HepG2 (cell line): ENCODE measurements around the gene RSAD1. TPM values are rescaled to one million over a fixed set of nuclear protein-coding genes. Genes with fewer than 3 reads are reported as not detected.

Experiments used
- ATAC-seq: fragments of 200-7000 bp; cut with Tn5 transposase; 3 replicates; pipeline ENCODE4 v1.9.1; 2020; ENCODE audit warnings: mild to moderate bottlenecking, moderate library complexity
- BruUV-seq: library from RNA; stranded (reverse); fragments of 400-500 nt; replicated peaks from 2 replicates; lab custom pipeline; 2021; lab: Mats Ljungman, UMichigan
- CTCF ChIA-PET: fragments of 300-600 bp; formaldehyde crosslinking; extraction: SDS; loops from one replicate; lab custom pipeline; 2021; ENCODE audit warnings: low total read pairs, inconsistent platforms, low intra/inter-chr PET ratio; lab: Yijun Ruan, JAX
- POLR2A ChIA-PET: fragments of 350-600 bp; sonication (Branson Sonifier 250); formaldehyde crosslinking; loops from one replicate; lab custom pipeline; 2020; ENCODE audit warnings: antibody characterized with exemption, inconsistent platforms; lab: Yijun Ruan, JAX
- DNase-seq: peaks from one replicate; pipeline ENCODE4 v3.0.0-alpha.2; 2015; ENCODE audit warnings: low spot score
- FAIRE-seq: peaks from 3 replicates; lab custom pipeline; 2011; peaks lifted over from hg19 to GRCh38; lab: Jason Lieb, UNC
- H2AFZ ChIP-seq: one replicate; pipeline ENCODE4 v1.6.1; 2011; ENCODE audit warnings: low read length, inconsistent platforms
- H3K27ac ChIP-seq: fragments of 300-600 bp; 3 replicates; pipeline ENCODE4 v1.8.0; 2011; ENCODE audit warnings: mixed run types, mild to moderate bottlenecking, mixed read lengths, low read length, inconsistent platforms; ENCODE audit not compliant: insufficient read depth; ENCODE audit errors: extremely low read length
- H3K27me3 ChIP-seq, 2 experiments: fragments of 200-600 bp in 1 of 2; 2 replicates in 1 of 2; 3 replicates in 1 of 2; pipeline versions ENCODE4 v1.6.0 to v1.8.0; 2011; ENCODE audit warnings: low read length in 2 of 2, mild to moderate bottlenecking in 2 of 2, moderate library complexity in 2 of 2, inconsistent platforms in 1 of 2; ENCODE audit not compliant: insufficient read depth in 2 of 2, control insufficient read depth in 1 of 2
- H3K36me3 ChIP-seq, 2 experiments: fragments of 200-600 bp in 1 of 2; replicated peaks in 1 of 2; 2 replicates in 1 of 2; 3 replicates in 1 of 2; pipeline versions ENCODE4 v1.5.1 to v1.8.0; 2011; ENCODE audit warnings: low read length in 2 of 2, inconsistent platforms in 1 of 2; ENCODE audit not compliant: insufficient read depth in 2 of 2, control insufficient read depth in 1 of 2
- H3K4me1 ChIP-seq: 2 replicates; pipeline ENCODE4 v1.5.1; 2012; ENCODE audit warnings: low read length, inconsistent platforms; ENCODE audit not compliant: insufficient read depth
- H3K4me2 ChIP-seq: 2 replicates; pipeline ENCODE4 v1.6.0; 2011; ENCODE audit warnings: low read depth, low read length, inconsistent platforms
- H3K4me3 ChIP-seq, 3 experiments: fragments of 200-600 bp in 1 of 3; sonication (generic), shearing (Covaris generic) in 1 of 3; replicated peaks in 1 of 3; 2 replicates each; pipeline ENCODE4 v1.5.1; 2011 to 2016; ENCODE audit warnings: low read length in 3 of 3, inconsistent platforms in 2 of 3, low read depth in 2 of 3, mild to moderate bottlenecking in 2 of 3, control low read depth in 1 of 3, mixed read lengths in 1 of 3; ENCODE audit not compliant: insufficient read depth in 1 of 3
- H3K79me2 ChIP-seq: one replicate; pipeline ENCODE4 v1.6.1; 2011; ENCODE audit warnings: low read length, inconsistent platforms; ENCODE audit not compliant: insufficient read depth
- H3K9ac ChIP-seq: 2 replicates; pipeline ENCODE4 v1.6.0; 2011; ENCODE audit warnings: mild to moderate bottlenecking, low read depth, low read length, inconsistent platforms; ENCODE audit not compliant: insufficient read depth
- H3K9me3 ChIP-seq: 2 replicates; pipeline ENCODE4 v1.5.1; 2012; ENCODE audit warnings: mild to moderate bottlenecking, low read length
- H4K20me1 ChIP-seq: 2 replicates; pipeline ENCODE4 v1.6.0; 2011; ENCODE audit warnings: inconsistent platforms, mild to moderate bottlenecking, low read length, moderate library complexity; ENCODE audit not compliant: insufficient read depth
- ETV5 ChIP-seq: IDR thresholded peaks from 2 replicates; pipeline ENCODE4 v1.6.1; 2018; ENCODE audit warnings: missing biosample characterization, missing genetic modification reagents, inconsistent platforms, borderline replicate concordance
- FOSL2 ChIP-seq: sonication (generic); formaldehyde crosslinking; IDR thresholded peaks from 2 replicates; pipeline ENCODE4 v1.4.0; 2020; ENCODE audit warnings: missing genetic modification reagents
- GABPB1 ChIP-seq: IDR thresholded peaks from 2 replicates; pipeline ENCODE4 v1.6.1; 2016; ENCODE audit warnings: mild to moderate bottlenecking, missing genetic modification reagents, moderate library complexity, missing compliant biosample characterization
- GATAD1 ChIP-seq: IDR thresholded peaks from 2 replicates; pipeline ENCODE4 v1.6.1; 2016; ENCODE audit warnings: missing genetic modification reagents, missing compliant biosample characterization
- MED13 ChIP-seq: sonication (generic); formaldehyde crosslinking; IDR thresholded peaks from 2 replicates; pipeline ENCODE4 v1.5.0; 2020; ENCODE audit warnings: missing genetic modification reagents
- PHF21A ChIP-seq: sonication (generic); formaldehyde crosslinking; IDR thresholded peaks from 2 replicates; pipeline ENCODE4 v1.5.0; 2020; ENCODE audit warnings: mild to moderate bottlenecking, missing genetic modification reagents
- TRIM22 ChIP-seq: fragments of 450-650 bp; IDR thresholded peaks from 2 replicates; pipeline ENCODE4 v1.6.1; 2017
- ZBTB2 ChIP-seq: sonication (generic); formaldehyde crosslinking; IDR thresholded peaks from 2 replicates; pipeline ENCODE4 v1.8.0; 2022; ENCODE audit warnings: low read depth, missing genetic modification reagents
- ZNF253 ChIP-seq: sonication (generic); formaldehyde crosslinking; IDR thresholded peaks from 2 replicates; pipeline ENCODE4 v1.8.0; 2022; ENCODE audit warnings: mild to moderate bottlenecking, missing genetic modification reagents, borderline replicate concordance
- WGBS: methylation state at CpG from one replicate; pipeline ENCODE4 v1.1.6; 2017; ENCODE audit warnings: low lambda C conversion rate; 5-methylcytosine and 5-hydroxymethylcytosine counted together
- in situ Hi-C: cut with HindIII; loops from 2 replicates; pipeline ENCODE4 v1.10.0; 2017; ENCODE audit warnings: low pct_unique_long_range_greater_than_20kb; ENCODE audit not compliant: extremely low pct_ligation_motif_present
- intact Hi-C: fragments of 100-400 bp; cut with micrococcal nuclease; formaldehyde crosslinking; loops from one replicate; pipeline ENCODE4 v1.10.0; 2022; ENCODE audit not compliant: unreplicated experiment
- polyA plus RNA-seq, 8 experiments: library from polyadenylated mRNA; depleted of rRNA in 3 of 8; stranded (reverse) in 7 of 8; unstranded in 1 of 8; fragments of >200 nt; fragmentation: Illumina TruSeq in 4 of 8; extraction: Trizol in 4 of 8; gene quantifications; 2 replicates each; pipeline versions ENCODE4 v1.2.1 to v1.2.3, GENCODE V29; 2011 to 2016; ENCODE audit warnings: low read depth in 4 of 8, missing spikeins in 1 of 8, mixed read lengths in 1 of 8; ENCODE audit not compliant: insufficient read depth in 1 of 8
- total RNA-seq, 5 experiments: library from RNA; depleted of rRNA; stranded (reverse); fragments of >200 nt; fragmentation: Illumina TruSeq; extraction: Trizol; gene quantifications; 2 replicates each; pipeline ENCODE4 v1.2.3, GENCODE V29; 2016; ENCODE audit warnings: low read depth in 1 of 5
- TF ChIP-seq, protein P1 (sequence below): IDR thresholded peaks from 2 replicates; pipeline ENCODE4 v1.6.1; 2016; ENCODE audit warnings: missing genetic modification reagents, missing compliant biosample characterization
- TF ChIP-seq, protein P2 (sequence below): sonication (generic); formaldehyde crosslinking; IDR thresholded peaks from 2 replicates; pipeline ENCODE4 v1.5.0; 2020; ENCODE audit warnings: mild to moderate bottlenecking, missing genetic modification reagents, borderline replicate concordance

Gene RSAD1
- total and polyA plus RNA-seq, 2 of the 13 experiments (the other 11 are each of a cell fraction or from before 2014, with no cell fraction given), result 22.7 to 27.7 TPM

GRCh38 chr17:50462446-50462845 is 16.2 kb upstream of the RSAD1 start:
- Histone ChIP-seq H3K9ac (no peak overlapping the region), H3K9me3 (no peaks in the 10 kb centered on the region), H3K27me3 (no peaks in the 10 kb centered on the region), H3K4me1 (peaks cover 24% of the 10 kb centered on the region), H3K79me2 (no peaks in the 10 kb centered on the region), H3K27ac (no peak overlapping the region), H3K4me2 (no peak overlapping the region), H3K36me3 (peaks cover 5 to 18% of the 10 kb centered on the region in 2 experiments; a peak in 4 of 5 replicates), H4K20me1 (no peaks in the 10 kb centered on the region; the same call in 1 of the 2 replicates), H2AFZ (no peak overlapping the region), H3K4me3 (no peak overlapping the region)
- FAIRE-seq (no peak), DNase-seq (no peak), ATAC-seq (no peak)
- ChIA-PET POLR2A (no interaction called here), CTCF (no interaction called here)
- BruUV-seq, result no TSS peak
- WGBS, result 93% methylated on average over 9 of the region's 9 CpGs
- in situ Hi-C loops, result no loop called here
- intact Hi-C loops, result no loop called here
- no peak for TF ChIP-seq FOSL2
- no peak for TF ChIP-seq PHF21A (CRISPR knock-in tag)
- no peak for TF ChIP-seq ZBTB2
- no peak for TF ChIP-seq GATAD1 (CRISPR knock-in tag)
- TF ChIP-seq, protein P1, sequence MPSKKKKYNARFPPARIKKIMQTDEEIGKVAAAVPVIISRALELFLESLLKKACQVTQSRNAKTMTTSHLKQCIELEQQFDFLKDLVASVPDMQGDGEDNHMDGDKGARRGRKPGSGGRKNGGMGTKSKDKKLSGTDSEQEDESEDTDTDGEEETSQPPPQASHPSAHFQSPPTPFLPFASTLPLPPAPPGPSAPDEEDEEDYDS (CRISPR knock-in tag), result no peak
- no peak for TF ChIP-seq TRIM22
- TF ChIP-seq, protein P2, sequence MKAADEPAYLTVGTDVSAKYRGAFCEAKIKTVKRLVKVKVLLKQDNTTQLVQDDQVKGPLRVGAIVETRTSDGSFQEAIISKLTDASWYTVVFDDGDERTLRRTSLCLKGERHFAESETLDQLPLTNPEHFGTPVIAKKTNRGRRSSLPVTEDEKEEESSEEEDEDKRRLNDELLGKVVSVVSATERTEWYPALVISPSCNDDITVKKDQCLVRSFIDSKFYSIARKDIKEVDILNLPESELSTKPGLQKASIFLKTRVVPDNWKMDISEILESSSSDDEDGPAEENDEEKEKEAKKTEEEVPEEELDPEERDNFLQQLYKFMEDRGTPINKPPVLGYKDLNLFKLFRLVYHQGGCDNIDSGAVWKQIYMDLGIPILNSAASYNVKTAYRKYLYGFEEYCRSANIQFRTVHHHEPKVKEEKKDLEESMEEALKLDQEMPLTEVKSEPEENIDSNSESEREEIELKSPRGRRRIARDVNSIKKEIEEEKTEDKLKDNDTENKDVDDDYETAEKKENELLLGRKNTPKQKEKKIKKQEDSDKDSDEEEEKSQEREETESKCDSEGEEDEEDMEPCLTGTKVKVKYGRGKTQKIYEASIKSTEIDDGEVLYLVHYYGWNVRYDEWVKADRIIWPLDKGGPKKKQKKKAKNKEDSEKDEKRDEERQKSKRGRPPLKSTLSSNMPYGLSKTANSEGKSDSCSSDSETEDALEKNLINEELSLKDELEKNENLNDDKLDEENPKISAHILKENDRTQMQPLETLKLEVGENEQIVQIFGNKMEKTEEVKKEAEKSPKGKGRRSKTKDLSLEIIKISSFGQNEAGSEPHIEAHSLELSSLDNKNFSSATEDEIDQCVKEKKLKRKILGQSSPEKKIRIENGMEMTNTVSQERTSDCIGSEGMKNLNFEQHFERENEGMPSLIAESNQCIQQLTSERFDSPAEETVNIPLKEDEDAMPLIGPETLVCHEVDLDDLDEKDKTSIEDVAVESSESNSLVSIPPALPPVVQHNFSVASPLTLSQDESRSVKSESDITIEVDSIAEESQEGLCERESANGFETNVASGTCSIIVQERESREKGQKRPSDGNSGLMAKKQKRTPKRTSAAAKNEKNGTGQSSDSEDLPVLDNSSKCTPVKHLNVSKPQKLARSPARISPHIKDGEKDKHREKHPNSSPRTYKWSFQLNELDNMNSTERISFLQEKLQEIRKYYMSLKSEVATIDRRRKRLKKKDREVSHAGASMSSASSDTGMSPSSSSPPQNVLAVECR (CRISPR knock-in tag), result no peak
- TF ChIP-seq MED13 (CRISPR knock-in tag), result no peak
- TF ChIP-seq GABPB1 (CRISPR knock-in tag), result no peak
- TF ChIP-seq ETV5 (CRISPR knock-in tag), result no peak
- no peak for TF ChIP-seq ZNF253 (CRISPR knock-in tag)
